Activated T-helper 1 cell treated with anti-CD3 and anti-CD28 coated beads, Interleukin-12 subunit alpha, Interleukin-12 subunit beta, Interleukin-2, Interleukin-4 antibody, amounts not matched to agents 30 ng/mL and 10 ng/mL and 1 ng/mL, durations not matched to agents 14 hours and 24 hours and 36 hours (primary cell): ENCODE results near the gene PLCL1. TPM values are rescaled to one million over a fixed set of nuclear protein-coding genes. Genes with fewer than 3 reads are reported as not detected.

ENCODE experiments used
- DNase-seq: peaks from one replicate; pipeline ENCODE4 v3.0.0; 2021; ENCODE audit warnings: low spot score
- H3K27ac Mint-ChIP-seq: one replicate; pipeline ENCODE4 v1.8.0; 2021; ENCODE audit warnings: mild to moderate bottlenecking, mixed read lengths
- H3K27me3 Mint-ChIP-seq: one replicate; pipeline ENCODE4 v1.8.0; 2022; ENCODE audit warnings: mild to moderate bottlenecking, moderate library complexity, mixed read lengths; ENCODE audit not compliant: insufficient read depth
- H3K36me3 Mint-ChIP-seq: one replicate; pipeline ENCODE4 v1.8.0; 2021; ENCODE audit warnings: low read depth, mixed read lengths
- H3K4me1 Mint-ChIP-seq: one replicate; pipeline ENCODE4 v1.8.0; 2021; ENCODE audit warnings: low read depth, mixed read lengths
- H3K4me3 Mint-ChIP-seq: one replicate; pipeline ENCODE4 v1.8.0; 2021; ENCODE audit warnings: mild to moderate bottlenecking, moderate library complexity, mixed read lengths
- H3K9me3 Mint-ChIP-seq: one replicate; pipeline ENCODE4 v1.8.0; 2021; ENCODE audit warnings: mixed read lengths
- intact Hi-C: fragments of 100-400 bp; cut with micrococcal nuclease; formaldehyde crosslinking; loops from one replicate; pipeline ENCODE4 v1.15.1; 2024
- total RNA-seq: library from RNA; stranded (reverse); gene quantifications from 2 replicates; pipeline ENCODE4 v1.2.3, GENCODE V29; 2022

Gene PLCL1
- total RNA-seq, 1 donor from 2014 or later = 0.62 TPM

DNA sequence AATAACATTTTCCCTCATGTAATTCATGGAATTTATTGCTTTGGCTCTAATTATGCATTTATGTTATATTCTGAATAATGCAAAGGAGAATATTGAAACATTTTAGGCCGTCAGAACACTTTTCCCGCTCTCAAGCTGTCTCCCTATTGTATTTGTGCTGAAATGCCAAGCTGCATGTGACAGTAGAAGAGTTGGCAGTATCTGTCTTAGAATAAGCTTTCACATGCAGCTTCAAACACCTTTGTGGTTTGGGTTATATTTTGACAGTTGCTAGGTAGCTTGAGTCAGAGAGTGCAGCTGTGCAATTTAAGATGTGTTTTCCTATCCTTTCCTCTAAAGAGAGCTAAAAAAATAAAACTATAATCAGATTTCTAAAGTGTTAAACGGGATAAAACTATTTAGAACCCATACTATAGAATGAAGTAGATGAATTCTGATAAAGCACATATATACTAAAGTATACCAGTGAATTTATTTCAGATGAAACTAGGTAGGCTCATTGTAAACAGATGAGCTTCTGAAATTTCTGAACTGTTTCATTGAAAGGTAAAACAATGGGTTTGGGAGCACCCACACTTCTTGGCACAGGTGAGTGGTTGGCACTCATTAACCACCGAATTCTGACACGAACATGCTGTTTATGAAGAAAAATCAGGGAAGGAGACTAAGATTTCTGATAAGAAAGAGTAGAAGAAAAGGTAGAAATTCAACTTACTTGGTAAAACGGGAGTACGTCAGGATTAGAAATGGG is 43.4 kb downstream of the PLCL1 start:
- H3K27ac Mint-ChIP-seq = no peak overlapping the region
- H3K9me3 Mint-ChIP-seq = no peaks in the 10 kb centered on the region

GRCh38 chr2:197848602-197849001 is 44.2 kb downstream of the PLCL1 start:
- no peaks in the 10 kb centered on the region for H3K9me3 Mint-ChIP-seq
- no peaks in the 10 kb centered on the region for H3K36me3 Mint-ChIP-seq
- H3K4me1 Mint-ChIP-seq = peaks cover 22% of the 10 kb centered on the region
- H3K27ac Mint-ChIP-seq = no peak overlapping the region
- no peak overlapping the region for H3K4me3 Mint-ChIP-seq
- DNase-seq = no peak
- intact Hi-C loops = no loop called here
- no peaks in the 10 kb centered on the region for H3K27me3 Mint-ChIP-seq

More for the DNA sequence above, 43.4 kb downstream of the PLCL1 start:
- no peak overlapping the region for H3K4me3 Mint-ChIP-seq
- DNase-seq = no peak
- no peaks in the 10 kb centered on the region for H3K36me3 Mint-ChIP-seq
- no peaks in the 10 kb centered on the region for H3K27me3 Mint-ChIP-seq
- peaks cover 22% of the 10 kb centered on the region for H3K4me1 Mint-ChIP-seq
- intact Hi-C loops = loop anchor here (1.0 kb wide), 1 partner anchor 10 kb away; no protein-coding TSS in a partner anchor

DNA sequence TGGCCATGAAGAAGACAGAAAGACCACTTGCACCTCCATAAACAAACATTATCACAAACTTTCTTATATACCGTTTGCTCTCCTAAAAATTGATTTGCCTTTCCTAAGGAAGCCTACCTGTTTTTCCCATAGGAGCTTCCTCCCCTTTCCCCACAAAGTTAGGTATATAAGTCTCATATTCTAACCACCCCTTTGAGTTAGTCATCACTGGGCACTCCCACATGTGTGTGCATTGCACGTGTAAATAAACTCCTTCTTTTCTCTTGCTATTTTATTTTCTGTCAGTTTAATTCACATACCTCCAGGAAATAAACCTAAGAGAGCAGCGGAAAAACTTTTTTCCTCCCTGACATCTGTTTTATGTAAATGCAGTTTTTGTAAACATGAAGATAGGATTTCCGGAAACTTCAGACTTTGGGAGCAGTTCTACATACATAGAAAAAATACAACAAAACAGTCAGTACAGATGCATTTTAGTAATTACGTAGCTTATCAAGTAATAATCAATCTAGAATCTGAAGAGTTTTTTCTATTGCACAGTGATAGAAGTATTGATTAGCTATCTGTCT is 46.6 kb downstream of the PLCL1 start:
- H3K36me3 Mint-ChIP-seq = no peaks in the 10 kb centered on the region
- peaks cover 22% of the 10 kb centered on the region for H3K4me1 Mint-ChIP-seq
- H3K4me3 Mint-ChIP-seq = no peak overlapping the region
- no peaks in the 10 kb centered on the region for H3K27me3 Mint-ChIP-seq
- H3K9me3 Mint-ChIP-seq = no peaks in the 10 kb centered on the region
- intact Hi-C loops = loop anchor here (1.0 kb wide), 2 partner anchors 203 to 276 kb away; no protein-coding TSS in a partner anchor
- no peak overlapping the region for H3K27ac Mint-ChIP-seq
- DNase-seq = no peak

DNA sequence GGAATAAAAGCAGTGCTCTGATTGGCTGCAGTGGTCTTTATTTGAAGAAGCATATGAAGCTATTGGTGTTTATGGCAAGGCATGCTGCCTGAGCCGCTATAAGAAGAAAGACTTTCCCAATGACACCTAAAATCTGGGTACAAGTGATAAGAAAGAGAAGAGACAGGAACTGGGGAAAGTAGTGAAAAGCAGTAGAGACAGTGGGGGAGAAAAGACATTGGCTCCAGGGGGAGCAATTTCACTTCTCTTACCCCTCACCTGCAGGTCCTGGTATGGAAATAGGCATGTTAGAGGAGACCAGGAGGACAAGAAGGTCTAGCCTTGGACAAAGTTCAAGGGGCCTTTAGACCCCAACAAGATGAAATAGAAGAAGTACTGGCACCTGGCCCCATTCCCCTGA is 47.1 kb downstream of the PLCL1 start:
- no peak for DNase-seq
- Mint-ChIP-seq H3K4me1 (peaks cover 22% of the 10 kb centered on the region), H3K9me3 (no peaks in the 10 kb centered on the region), H3K4me3 (no peak overlapping the region), H3K36me3 (no peaks in the 10 kb centered on the region), H3K27me3 (no peaks in the 10 kb centered on the region), H3K27ac (no peak overlapping the region)
- intact Hi-C loops = loop anchor here (1.0 kb wide), 2 partner anchors 203 to 276 kb away; no protein-coding TSS in a partner anchor

DNA sequence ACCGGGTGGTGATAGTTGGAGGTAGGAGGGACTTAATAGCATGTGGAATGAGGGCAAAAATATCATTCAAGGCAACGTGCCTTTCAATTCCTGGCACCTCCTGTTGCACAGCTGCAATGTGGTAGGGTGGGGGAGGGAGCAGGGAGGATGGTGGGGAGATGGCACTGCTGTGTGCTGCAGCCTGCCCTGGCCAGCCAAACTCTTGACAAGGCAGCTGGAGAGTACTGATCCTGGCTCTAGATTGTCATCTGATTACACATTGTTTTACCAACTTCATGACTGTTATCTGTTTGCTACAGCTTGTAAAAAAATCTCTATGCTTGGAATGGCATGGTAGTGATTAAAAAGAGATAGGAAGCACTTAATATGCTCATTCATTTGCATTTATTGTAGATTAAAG is 47.7 kb downstream of the PLCL1 start:
- Mint-ChIP-seq H3K9me3 (no peaks in the 10 kb centered on the region), H3K4me1 (peaks cover 22% of the 10 kb centered on the region), H3K27me3 (no peaks in the 10 kb centered on the region), H3K36me3 (no peaks in the 10 kb centered on the region), H3K27ac (no peak overlapping the region), H3K4me3 (no peak overlapping the region)
- intact Hi-C loops = no loop called here
- no peak for DNase-seq

DNA sequence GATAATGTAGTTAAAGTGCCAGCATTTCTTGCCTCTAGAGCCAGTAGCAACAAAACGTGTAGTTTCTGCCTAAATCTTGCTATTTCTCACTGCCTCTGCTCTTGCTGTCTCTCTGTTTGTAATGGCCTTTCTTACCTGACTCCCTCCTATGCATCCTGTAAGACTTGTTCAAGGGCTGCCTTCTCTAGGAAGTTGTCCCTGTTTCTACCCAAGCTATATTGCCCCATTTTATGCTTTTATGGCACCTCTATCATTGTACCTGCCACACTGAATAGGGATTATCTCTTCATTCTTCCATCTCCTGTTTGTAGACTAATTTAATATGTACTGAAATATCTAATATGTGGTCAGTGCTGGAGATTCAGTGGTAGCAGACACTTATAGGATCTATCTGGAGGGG is 49.2 kb downstream of the PLCL1 start:
- intact Hi-C loops = no loop called here
- Mint-ChIP-seq H3K27me3 (no peaks in the 10 kb centered on the region), H3K4me1 (peaks cover 10% of the 10 kb centered on the region), H3K36me3 (no peaks in the 10 kb centered on the region), H3K9me3 (peaks cover 4% of the 10 kb centered on the region), H3K27ac (no peak overlapping the region), H3K4me3 (no peak overlapping the region)
- no peak for DNase-seq

GRCh38 chr2:197857476-197858107 is 53.2 kb downstream of the PLCL1 start:
- H3K4me3 Mint-ChIP-seq = no peak overlapping the region
- DNase-seq = no peak
- peaks cover 9% of the 10 kb centered on the region for H3K9me3 Mint-ChIP-seq
- H3K4me1 Mint-ChIP-seq = no peaks in the 10 kb centered on the region
- no peak overlapping the region for H3K27ac Mint-ChIP-seq
- H3K27me3 Mint-ChIP-seq = peaks cover 3% of the 10 kb centered on the region
- no peaks in the 10 kb centered on the region for H3K36me3 Mint-ChIP-seq
- intact Hi-C loops = no loop called here

GRCh38 chr2:197858607-197859140 is 54.3 kb downstream of the PLCL1 start:
- intact Hi-C loops = no loop called here
- H3K27ac Mint-ChIP-seq = no peak overlapping the region
- no peaks in the 10 kb centered on the region for H3K4me1 Mint-ChIP-seq
- H3K9me3 Mint-ChIP-seq = peaks cover 9% of the 10 kb centered on the region
- no peaks in the 10 kb centered on the region for H3K36me3 Mint-ChIP-seq
- H3K27me3 Mint-ChIP-seq = peaks cover 3% of the 10 kb centered on the region
- H3K4me3 Mint-ChIP-seq = no peak overlapping the region
- DNase-seq = no peak

DNA sequence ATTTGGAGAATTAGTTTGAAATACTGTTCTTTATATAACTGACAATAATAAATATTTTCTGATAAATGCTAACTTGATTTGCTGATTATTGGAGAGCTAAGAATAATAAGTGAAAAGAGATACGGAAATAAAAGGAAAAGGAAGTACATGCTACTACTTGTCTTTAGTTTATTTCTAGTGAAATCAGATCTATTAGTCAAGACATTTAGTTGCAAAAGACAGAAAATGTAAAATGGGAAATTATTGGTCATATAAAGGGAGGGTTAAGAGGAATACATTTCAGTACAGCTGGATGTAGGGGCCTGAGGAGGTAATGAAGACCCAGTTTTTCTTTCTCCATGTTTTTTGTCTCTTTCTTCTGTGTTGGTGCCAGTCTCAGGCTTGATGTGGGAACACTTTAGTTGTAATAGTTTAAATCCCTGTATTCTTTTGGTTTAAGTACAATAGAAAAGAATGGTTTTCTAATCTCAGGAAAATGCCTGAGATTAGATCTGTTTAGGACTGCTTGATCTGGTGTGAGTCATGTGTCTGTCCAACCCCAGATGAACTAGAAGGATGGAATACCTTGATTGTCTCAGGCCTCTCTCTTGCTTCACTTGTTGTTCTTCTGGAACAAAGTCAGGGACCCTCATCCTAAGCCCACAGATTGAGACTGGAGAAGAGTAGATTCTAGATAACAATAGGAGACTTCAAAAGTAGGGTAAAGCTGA is 58.0 kb downstream of the PLCL1 start:
- intact Hi-C loops = no loop called here
- no peak for DNase-seq
- Mint-ChIP-seq H3K4me1 (peaks cover 2% of the 10 kb centered on the region), H3K36me3 (no peaks in the 10 kb centered on the region), H3K9me3 (peaks cover 9% of the 10 kb centered on the region), H3K27me3 (peaks cover 3% of the 10 kb centered on the region), H3K4me3 (no peak overlapping the region), H3K27ac (no peak overlapping the region)

DNA sequence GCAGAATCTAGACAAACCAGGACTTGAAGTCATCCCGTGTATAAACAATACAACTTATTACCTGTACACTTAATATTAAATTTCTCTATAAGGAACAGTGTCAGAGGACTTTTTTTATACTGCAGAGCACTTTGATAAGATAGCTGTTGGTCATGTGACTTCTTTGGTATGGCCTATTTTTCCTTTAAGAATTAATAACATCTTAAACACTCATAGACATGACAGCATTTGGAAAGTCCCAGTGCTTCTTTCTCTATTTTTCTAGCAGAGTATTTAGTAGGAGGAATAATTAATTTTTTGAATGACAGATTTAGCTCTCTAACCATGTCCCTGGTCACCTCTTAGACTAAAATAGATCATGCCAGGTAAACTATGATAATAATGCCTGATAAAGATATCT is 59.4 kb downstream of the PLCL1 start:
- intact Hi-C loops = no loop called here
- DNase-seq = no peak
- Mint-ChIP-seq H3K36me3 (no peaks in the 10 kb centered on the region), H3K4me3 (no peak overlapping the region), H3K27me3 (peaks cover 3% of the 10 kb centered on the region), H3K9me3 (peaks cover 5% of the 10 kb centered on the region), H3K4me1 (peaks cover 15% of the 10 kb centered on the region), H3K27ac (no peak overlapping the region)

GRCh38 chr2:197866455-197866854 is 62.1 kb downstream of the PLCL1 start:
- DNase-seq = no peak
- no peaks in the 10 kb centered on the region for H3K36me3 Mint-ChIP-seq
- no peaks in the 10 kb centered on the region for H3K9me3 Mint-ChIP-seq
- peaks cover 40% of the 10 kb centered on the region for H3K4me1 Mint-ChIP-seq
- no peak overlapping the region for H3K4me3 Mint-ChIP-seq
- intact Hi-C loops = loop anchor here (5.0 kb wide), 1 partner anchor 36 kb away; no protein-coding TSS in a partner anchor
- peaks cover 3% of the 10 kb centered on the region for H3K27me3 Mint-ChIP-seq
- H3K27ac Mint-ChIP-seq = no peak overlapping the region

- intact Hi-C loops = loop anchor here (5.0 kb wide), 1 partner anchor 35 kb away; no protein-coding TSS in a partner anchor
- DNase-seq = no peak
- Mint-ChIP-seq H3K9me3 (no peaks in the 10 kb centered on the region), H3K4me3 (no peak overlapping the region), H3K4me1 (peaks cover 46% of the 10 kb centered on the region), H3K27ac (no peak overlapping the region), H3K36me3 (no peaks in the 10 kb centered on the region), H3K27me3 (peaks cover 3% of the 10 kb centered on the region)
Measured at GRCh38 chr2:197867033-197867432, 62.6 kb downstream of the PLCL1 start.
